Testis (tissue), 3 donors: Measurements from ENCODE around the gene BDKRB2. TPM values are rescaled to one million over a fixed set of nuclear protein-coding genes. Genes with fewer than 3 reads are reported as not detected.

Experiments used
- DNase-seq: peaks from one replicate; pipeline ENCODE4 v3.0.0-alpha.2; 2019
- H3K27ac ChIP-seq, 2 donors: fragments of 200-600 bp; sonication (generic); one replicate each; pipeline ENCODE4 v1.5.1; 2019
- H3K27me3 ChIP-seq: fragments of 200-600 bp; sonication (generic); one replicate; pipeline ENCODE4 v1.5.1; 2019
- H3K36me3 ChIP-seq: fragments of 200-600 bp; sonication (generic); one replicate; pipeline ENCODE4 v1.5.1; 2017; ENCODE audit warnings: low read depth; ENCODE audit errors: missing control alignments
- H3K4me1 ChIP-seq: fragments of 200-600 bp; sonication (generic); one replicate; pipeline ENCODE4 v1.5.1; 2019
- H3K4me3 ChIP-seq, 2 donors: fragments of 200-600 bp; sonication (generic); one replicate each; pipeline ENCODE4 v1.5.1; 2017 to 2019
- H3K9me3 ChIP-seq: fragments of 200-600 bp; sonication (generic); one replicate; pipeline ENCODE4 v1.5.1; 2017
- CTCF ChIP-seq, 3 experiments: fragments of 450-650 bp in 2 of 3; fragments of 200-600 bp in 1 of 3; sonication (generic) in 1 of 3; IDR thresholded peaks; one replicate each; pipeline ENCODE4 v1.5.1; 2016 to 2019; ENCODE audit warnings: antibody characterized with exemption in 3 of 3, mild to moderate bottlenecking in 2 of 3, moderate library complexity in 1 of 3
- POLR2A ChIP-seq: fragments of 450-650 bp; IDR thresholded peaks from one replicate; pipeline ENCODE4 v1.6.1; 2017; ENCODE audit warnings: antibody characterized with exemption, mild to moderate bottlenecking, moderate library complexity
- WGBS, 2 donors: methylation state at CpG; one replicate each; pipeline ENCODE4 v1.1.5; 2018; 5-methylcytosine and 5-hydroxymethylcytosine counted together
- intact Hi-C: fragments of 100-400 bp; cut with DNase I; formaldehyde crosslinking; loops from one replicate; pipeline ENCODE4 v1.15.1; 2023; ENCODE audit warnings: low total_unique reads
- polyA plus RNA-seq: library from polyadenylated mRNA; stranded (reverse); fragments of 350-450 nt; fragmentation: Illumina TruSeq; extraction: RNeasy Lipid Tissue Mini Kit (QIAGEN cat#74804); gene quantifications from one replicate; pipeline ENCODE4 v1.2.3, GENCODE V29; 2014; ENCODE audit warnings: low read depth, low replicate concordance; ENCODE audit not compliant: insufficient read depth
- total RNA-seq, 2 donors: library from RNA; depleted of rRNA; stranded (reverse); fragments of >200 nt; gene quantifications; one replicate each; pipeline ENCODE4 v1.2.3, GENCODE V29; 2016

The BDKRB2 gene
- total and polyA plus RNA-seq, 3 donors from 2014 or later, result 0.63 to 2.9 (median 0.87) TPM

- intact Hi-C loops, result no loop called here
- DNase-seq, result no peak
- TF ChIP-seq POLR2A (no peak), CTCF (IDR thresholded peaks at IDR 0.05) (no peak)
- Histone ChIP-seq H3K4me1 (no peaks in the 10 kb centered on the region), H3K27ac (no peak overlapping the region), H3K9me3 (no peaks in the 10 kb centered on the region), H3K4me3 (no peak overlapping the region), H3K36me3 (no peaks in the 10 kb centered on the region), H3K27me3 (no peaks in the 10 kb centered on the region)
- WGBS, 2 donors, result 22 to 42% methylated on average over 3 of the region's 3 CpGs
These were observed 62.7 kb downstream of the BDKRB2 start for GRCh38 chr14:96267336-96267735.

GRCh38 chr14:96267916-96268315, 63.3 kb downstream of the BDKRB2 start:
- H3K4me1 ChIP-seq, result no peaks in the 10 kb centered on the region
- no peaks in the 10 kb centered on the region for H3K9me3 ChIP-seq
- H3K36me3 ChIP-seq, result no peaks in the 10 kb centered on the region
- DNase-seq, result no peak
- H3K27me3 ChIP-seq, result no peaks in the 10 kb centered on the region
- 90 to 95% methylated on average over 5 of the region's 5 CpGs for WGBS, 2 donors
- TF ChIP-seq POLR2A (no peak), CTCF (IDR thresholded peaks at IDR 0.05) (no peak)
- intact Hi-C loops, result no loop called here
- no peak overlapping the region for H3K27ac ChIP-seq
- H3K4me3 ChIP-seq, result no peak overlapping the region

- no peak for DNase-seq
- Histone ChIP-seq H3K9me3 (no peaks in the 10 kb centered on the region), H3K4me1 (no peaks in the 10 kb centered on the region), H3K4me3 (no peak overlapping the region), H3K27ac (no peak overlapping the region), H3K27me3 (no peaks in the 10 kb centered on the region), H3K36me3 (no peaks in the 10 kb centered on the region)
- intact Hi-C loops, result no loop called here
- TF ChIP-seq CTCF (IDR thresholded peaks at IDR 0.05) (no peak), POLR2A (no peak)
- WGBS, 2 donors, result 71 to 81% methylated on average over 18 to 22 of the region's 22 CpGs
These were observed 64.1 kb downstream of the BDKRB2 start for GRCh38 chr14:96268431-96269358.

- Histone ChIP-seq H3K36me3 (no peaks in the 10 kb centered on the region), H3K27me3 (no peaks in the 10 kb centered on the region), H3K4me3 (no peak overlapping the region), H3K27ac (no peak overlapping the region), H3K9me3 (no peaks in the 10 kb centered on the region), H3K4me1 (no peaks in the 10 kb centered on the region)
- DNase-seq, result no peak
- no peak for TF ChIP-seq POLR2A
- TF ChIP-seq CTCF (IDR thresholded peaks at IDR 0.05), result no peak
- intact Hi-C loops, result no loop called here
- 88 to 92% methylated on average over 10 of the region's 10 CpGs for WGBS, 2 donors
These were observed 64.7 kb downstream of the BDKRB2 start for GRCh38 chr14:96269359-96269710.
